HG03064 (cell line): Measurements from ENCODE around the gene CCL19.

Experiments
- ATAC-seq: cut with Tn5 transposase; IDR thresholded peaks from one replicate; pipeline ENCODE4 v1.9.1; 2021; ENCODE audit warnings: low read depth; ENCODE audit not compliant: unreplicated experiment

CCL19 gene

GRCh38 chr9:34701023-34701768 lies 10.1 kb upstream of the CCL19 start:
- no peak for ATAC-seq

GRCh38 chr9:34694811-34695210 lies 3.7 kb upstream of the CCL19 start:
- no peak for ATAC-seq

GRCh38 chr9:34693560-34693959 lies 2.5 kb upstream of the CCL19 start:
- no peak for ATAC-seq

GRCh38 chr9:34691936-34692315 lies 850 bp upstream of the CCL19 start:
- no peak for ATAC-seq

GRCh38 chr9:34689512-34689911 lies 1.6 kb downstream of the CCL19 start:
- ATAC-seq, result no peak

GRCh38 chr9:34689116-34689470 lies 2.0 kb downstream of the CCL19 start:
- ATAC-seq, result no peak

- no peak for ATAC-seq
Observed at GRCh38 chr9:34688329-34689115, 2.6 kb downstream of the CCL19 start.

- no peak for ATAC-seq
Observed at GRCh38 chr9:34687276-34688030, 3.6 kb downstream of the CCL19 start.

GRCh38 chr9:34686732-34687131 lies 4.3 kb downstream of the CCL19 start:
- ATAC-seq, result no peak

- ATAC-seq, result no peak
Observed at GRCh38 chr9:34686231-34686630, 4.8 kb downstream of the CCL19 start.

- ATAC-seq, result no peak
Observed at GRCh38 chr9:34685591-34685990, 5.5 kb downstream of the CCL19 start.

GRCh38 chr9:34684816-34685215 lies 6.3 kb downstream of the CCL19 start:
- ATAC-seq, result no peak

GRCh38 chr9:34684145-34684544 lies 6.9 kb downstream of the CCL19 start:
- ATAC-seq, result no peak

- ATAC-seq, result no peak
Observed at GRCh38 chr9:34675869-34676268, 15.2 kb downstream of the CCL19 start.

- no peak for ATAC-seq
Observed at GRCh38 chr9:34675048-34675714, 15.9 kb downstream of the CCL19 start.

GRCh38 chr9:34674440-34674839 lies 16.6 kb downstream of the CCL19 start:
- no peak for ATAC-seq

- ATAC-seq, result no peak
Observed at GRCh38 chr9:34671307-34671706, 19.8 kb downstream of the CCL19 start.

- ATAC-seq, result no peak
Observed at GRCh38 chr9:34669809-34670562, 21.1 kb downstream of the CCL19 start.

GRCh38 chr9:34665381-34666250 lies 25.5 kb downstream of the CCL19 start:
- no peak for ATAC-seq
